Measurements from ENCODE around the gene MCF2.

Gene MCF2

DNA sequence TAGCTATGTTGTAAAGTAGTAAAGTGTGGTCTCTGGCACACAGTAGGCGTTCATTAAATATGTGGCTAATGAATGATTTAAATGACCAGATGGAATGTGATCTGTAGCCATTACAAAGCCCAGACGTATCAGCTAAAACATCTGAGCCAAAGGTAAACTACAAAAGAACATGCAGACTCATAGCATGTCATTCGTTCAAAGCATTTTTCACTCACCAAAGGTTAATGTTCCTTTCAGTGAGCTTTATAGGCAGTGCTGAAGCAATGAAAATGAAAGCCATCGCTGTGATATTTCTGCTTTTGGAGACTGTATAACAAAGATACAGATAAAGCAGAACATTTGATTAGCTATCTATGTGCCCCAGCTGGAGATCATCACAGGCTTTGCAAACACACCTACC is 126.9 kb downstream of the MCF2 start:
- no peak for DNase-seq

GRCh38 chrX:139566981-139567380 is 141.0 kb downstream of the MCF2 start:
- DNase-seq: no peak

GRCh38 chrX:139563251-139563650 is 144.7 kb downstream of the MCF2 start:
- no peak for DNase-seq

GRCh38 chrX:139560221-139560620 is 147.7 kb downstream of the MCF2 start:
- no peak for DNase-seq

DNA sequence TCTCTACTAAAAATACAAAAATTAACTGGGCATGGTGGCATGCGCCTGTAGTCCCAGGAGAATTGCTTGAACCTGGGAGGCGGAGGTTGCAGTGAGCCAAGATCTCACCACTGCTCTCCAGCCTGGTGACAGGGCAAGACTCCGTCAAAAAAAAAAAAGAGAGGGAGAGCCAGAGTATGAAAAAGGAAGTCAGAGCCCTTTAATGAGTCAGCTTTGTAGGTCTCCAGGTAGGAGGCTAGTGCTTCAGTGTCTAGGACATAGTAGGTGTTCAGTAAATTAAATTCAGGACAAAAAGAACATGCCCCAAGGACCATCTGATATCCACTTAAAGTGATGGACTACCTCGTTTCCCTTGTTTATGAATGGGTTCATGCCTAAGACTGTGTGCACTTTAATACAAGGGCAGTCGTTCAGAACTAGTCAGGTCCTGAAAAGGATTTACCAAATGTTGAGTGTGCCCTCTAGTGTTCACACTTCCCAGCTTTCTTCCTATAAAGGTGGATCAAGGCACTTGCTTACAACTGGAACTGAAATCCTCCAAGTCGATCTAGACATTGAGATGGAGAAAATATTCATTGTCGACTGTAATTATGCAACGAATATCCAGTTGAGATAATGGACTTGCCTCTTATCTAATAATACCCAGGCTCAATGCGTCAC is 148.5 kb downstream of the MCF2 start:
- no peak for DNase-seq

GRCh38 chrX:139554991-139555675 is 152.8 kb downstream of the MCF2 start:
- no peak for DNase-seq

DNA sequence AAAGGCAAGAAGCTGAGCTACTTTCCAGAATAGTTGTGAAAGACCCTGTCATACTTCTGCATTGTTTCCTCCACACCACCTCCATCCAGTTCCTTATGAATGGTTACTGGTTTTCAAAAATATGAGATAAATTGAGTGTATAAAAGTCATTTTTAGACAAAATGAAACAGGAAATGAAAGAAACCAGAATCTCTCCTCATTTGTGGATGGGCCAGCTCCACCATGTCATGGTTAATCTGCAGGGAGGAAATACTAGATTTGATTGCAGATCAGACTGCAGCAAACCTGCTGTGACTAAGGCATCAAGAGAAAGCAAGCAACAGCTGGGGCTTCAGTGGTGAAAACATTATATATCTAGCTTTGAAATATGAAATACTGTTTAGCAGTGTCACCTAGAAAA is 153.6 kb downstream of the MCF2 start:
- DNase-seq: no peak

GRCh38 chrX:139544591-139544990 is 163.4 kb downstream of the MCF2 start:
- DNase-seq: no peak

DNA sequence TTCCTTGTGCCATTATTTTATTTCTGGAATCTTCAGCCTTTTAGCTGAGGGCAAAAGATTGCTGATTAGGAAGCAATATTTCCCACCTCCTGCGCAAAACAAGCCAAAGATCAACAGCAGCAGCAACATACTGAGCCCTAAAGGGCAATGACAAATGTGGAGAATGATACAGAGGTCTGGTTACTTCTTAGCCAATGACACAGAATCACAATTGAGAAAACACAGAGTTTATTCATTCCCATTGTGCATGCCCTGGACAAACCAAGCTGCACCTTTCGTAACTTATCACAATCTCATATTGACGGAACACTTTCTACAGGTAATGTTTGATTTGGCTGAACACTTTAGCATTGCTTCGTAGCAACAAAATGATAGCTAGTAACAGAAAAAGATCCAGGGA is 164.0 kb downstream of the MCF2 start:
- DNase-seq: no peak

DNA sequence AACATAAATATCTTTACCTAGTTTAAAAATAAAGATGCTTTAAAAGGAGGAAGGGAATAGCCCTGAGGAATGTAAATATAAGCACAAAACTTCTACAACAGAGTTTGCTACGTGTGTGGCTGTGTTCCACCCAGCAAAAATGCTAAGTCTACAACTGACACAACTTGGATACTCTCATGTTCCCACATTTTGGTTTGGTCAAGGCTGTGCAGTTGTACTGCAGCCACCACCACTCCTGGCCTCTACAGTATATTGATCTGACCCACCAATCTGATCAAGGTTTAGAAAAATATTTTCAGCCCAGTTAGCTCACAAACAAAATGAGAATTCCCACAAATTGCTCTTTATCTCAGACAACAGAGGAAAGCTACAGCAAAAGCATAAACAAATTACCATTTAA is 165.3 kb downstream of the MCF2 start:
- DNase-seq: no peak

GRCh38 chrX:139538907-139539790 is 168.8 kb downstream of the MCF2 start:
- DNase-seq: no peak

GRCh38 chrX:139533444-139533843 is 174.5 kb downstream of the MCF2 start:
- no peak for DNase-seq

GRCh38 chrX:139532834-139533233 is 175.1 kb downstream of the MCF2 start:
- no peak for DNase-seq
